ENCODE results near the gene UCN.

The UCN gene

DNA sequence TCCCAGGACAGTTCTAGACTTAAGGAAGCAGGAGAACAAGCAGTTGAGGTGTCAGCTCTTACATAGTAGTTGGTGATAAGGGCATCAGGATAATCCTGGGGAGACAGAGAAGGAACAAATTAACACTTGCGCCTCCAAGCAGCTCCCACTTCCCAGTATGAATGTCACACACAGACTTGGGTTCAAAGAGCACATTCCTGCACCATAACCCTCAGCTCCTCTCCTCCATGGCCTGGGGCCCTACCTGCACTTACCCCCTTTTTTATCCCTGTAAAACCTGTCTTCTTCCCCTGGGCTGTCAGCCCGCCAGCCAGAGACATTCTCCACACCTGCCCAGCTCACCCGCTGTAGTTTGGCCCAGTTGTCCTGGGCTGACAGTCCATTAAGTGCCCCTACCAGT is 3.9 kb upstream of the UCN start:
- no peak for TF ChIP-seq CTCF (conservative IDR thresholded peaks at IDR 0.05)
- no peak overlapping the region for H3K27ac ChIP-seq

DNA sequence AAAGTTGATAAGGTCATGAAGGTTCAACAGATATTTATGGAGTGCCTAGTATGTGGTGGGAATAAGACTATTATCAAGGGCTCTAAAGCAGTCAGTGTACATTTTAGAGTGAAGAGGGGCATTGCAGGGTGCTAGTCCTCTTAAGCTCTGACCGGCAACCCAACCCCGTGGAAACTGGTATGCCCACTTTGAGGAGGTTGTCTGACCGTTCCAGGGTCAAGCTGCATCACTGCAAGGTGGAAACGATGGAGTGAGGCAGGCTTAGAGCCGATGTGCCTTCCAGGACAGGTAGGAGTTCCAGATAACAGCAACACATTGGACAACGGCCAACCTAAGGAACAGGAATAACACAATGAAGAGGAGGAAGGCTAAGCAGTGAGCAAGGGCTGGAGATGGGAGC is 1.4 kb upstream of the UCN start:
- TF ChIP-seq CTCF (conservative IDR thresholded peaks at IDR 0.05) = no peak
- no peak overlapping the region for H3K27ac ChIP-seq

GRCh38 chr2:27307545-27308358 is 493 bp downstream of the UCN start:
- TF ChIP-seq CTCF (conservative IDR thresholded peaks at IDR 0.05) = no peak
- H3K27ac ChIP-seq = no peak overlapping the region

GRCh38 chr2:27307287-27307544 is 1.0 kb downstream of the UCN start:
- no peak overlapping the region for H3K27ac ChIP-seq
- no peak for TF ChIP-seq CTCF (conservative IDR thresholded peaks at IDR 0.05)

DNA sequence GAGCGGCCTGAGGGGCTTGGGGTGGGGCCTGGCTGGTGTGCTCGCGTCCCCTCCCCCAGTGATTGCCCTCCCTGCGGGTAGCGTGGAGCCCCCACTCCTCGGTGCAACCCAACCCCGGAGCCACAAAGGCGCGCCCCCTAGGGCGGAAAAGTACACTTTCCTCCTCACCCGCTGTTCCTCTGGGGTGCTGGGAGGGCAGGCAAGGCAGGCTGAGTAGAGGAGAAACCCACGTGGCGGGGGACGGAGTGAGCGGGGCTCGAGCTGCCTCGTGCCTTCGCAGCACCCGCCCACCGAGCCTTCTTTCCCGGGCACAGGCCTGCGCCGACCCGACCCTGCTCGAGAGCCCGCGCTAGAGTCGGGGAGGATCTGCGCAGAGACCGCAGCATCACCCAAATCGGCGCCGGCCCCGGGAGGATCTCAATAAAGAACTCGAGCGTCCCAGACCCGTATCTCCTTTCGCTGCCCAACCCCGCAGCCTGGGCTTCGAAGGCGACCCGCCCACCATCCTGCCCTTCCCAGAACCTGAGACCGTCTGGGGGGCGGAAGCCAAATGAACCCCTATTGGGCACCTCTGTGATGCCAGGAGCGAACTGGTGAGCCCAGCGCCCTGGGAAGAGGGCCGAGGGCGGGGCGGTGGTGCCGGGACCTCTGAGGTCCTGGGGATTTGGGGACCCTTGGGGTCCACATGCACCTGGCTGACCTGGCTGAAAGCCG is 1.5 kb downstream of the UCN start:
- H3K27ac ChIP-seq = no peak overlapping the region
- no peak for TF ChIP-seq CTCF (conservative IDR thresholded peaks at IDR 0.05)

DNA sequence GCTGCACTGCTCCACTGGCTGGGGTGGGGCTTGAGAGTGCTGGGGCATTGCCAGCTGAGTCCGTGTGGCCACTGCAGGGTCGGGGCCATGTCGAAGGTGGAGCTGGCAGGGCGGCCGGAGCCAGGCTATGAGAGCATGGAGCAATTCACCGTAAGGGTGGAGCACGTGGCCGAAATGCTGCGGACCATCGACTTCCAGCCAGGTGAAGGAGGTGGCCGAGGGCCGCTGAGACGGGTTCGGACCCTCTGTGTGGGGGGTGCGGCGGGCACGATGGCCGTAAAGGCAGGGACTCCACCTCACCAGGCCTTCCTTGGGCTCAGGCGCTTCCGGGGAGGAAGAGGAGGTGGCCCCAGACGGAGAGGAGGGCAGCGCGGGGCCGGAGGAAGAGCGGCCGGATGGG is 2.1 kb downstream of the UCN start:
- no peak overlapping the region for H3K27ac ChIP-seq
- TF ChIP-seq CTCF (conservative IDR thresholded peaks at IDR 0.05) = no peak

- no peak for TF ChIP-seq CTCF (conservative IDR thresholded peaks at IDR 0.05)
- no peak overlapping the region for H3K27ac ChIP-seq
Measured at GRCh38 chr2:27305516-27305915, 2.7 kb downstream of the UCN start.
